GM12878 (cell line): ENCODE data around the gene SLC1A5.

Source experiments
- CHD2 ChIP-seq: IDR thresholded peaks from 2 replicates; pipeline ENCODE4 v1.6.1; 2011; ENCODE audit warnings: low read depth, low read length, improper control_type of control experiment, borderline replicate concordance
- CTCF ChIP-seq, 3 experiments: IDR thresholded peaks in 2 of 3; conservative IDR thresholded peaks in 1 of 3; 2 replicates each; pipeline ENCODE4 v1.5.1; 2011; ENCODE audit warnings: low read depth in 3 of 3, low read length in 3 of 3, mild to moderate bottlenecking in 3 of 3, control low read depth in 2 of 3, moderate library complexity in 2 of 3, inconsistent platforms in 1 of 3, mixed read lengths in 1 of 3; ENCODE audit not compliant: control insufficient read depth in 2 of 3, insufficient read depth in 1 of 3; ENCODE audit errors: extremely low read depth in 1 of 3
- EGR1 ChIP-seq, 2 experiments: IDR thresholded peaks; 1 replicate in 1 of 2; 2 replicates in 1 of 2; pipeline ENCODE4 v1.6.1; 2011 to 2012; ENCODE audit warnings: low read depth in 2 of 2, low read length in 2 of 2, borderline replicate concordance in 1 of 2, mild to moderate bottlenecking in 1 of 2, moderate library complexity in 1 of 2
- HDGF ChIP-seq: fragments of 450-650 bp; IDR thresholded peaks from 2 replicates; pipeline ENCODE4 v1.6.1; 2016; ENCODE audit warnings: antibody characterized with exemption
- JUNB ChIP-seq: IDR thresholded peaks from 2 replicates; pipeline ENCODE4 v1.6.1; 2016; ENCODE audit warnings: antibody characterized with exemption, mild to moderate bottlenecking
- KDM1A ChIP-seq: fragments of 200-600 bp; sonication (generic); IDR thresholded peaks from 2 replicates; pipeline ENCODE4 v1.6.1; 2016; ENCODE audit warnings: borderline replicate concordance
- NFYB ChIP-seq: IDR thresholded peaks from 2 replicates; pipeline ENCODE4 v1.6.1; 2011; ENCODE audit warnings: low read depth, mild to moderate bottlenecking, low read length, improper control_type of control experiment, moderate library complexity; ENCODE audit not compliant: insufficient read depth
- NKRF ChIP-seq: fragments of 450-650 bp; conservative IDR thresholded peaks from 2 replicates; pipeline ENCODE4 v1.6.1; 2017; ENCODE audit warnings: mild to moderate bottlenecking, moderate library complexity
- POLR2AphosphoS2 ChIP-seq: IDR thresholded peaks from 2 replicates; pipeline ENCODE4 v1.6.1; 2011; ENCODE audit warnings: low read depth, mild to moderate bottlenecking, low read length, improper control_type of control experiment, moderate library complexity
- POLR2AphosphoS5 ChIP-seq: IDR thresholded peaks from 2 replicates; pipeline ENCODE4 v1.6.1; 2011; ENCODE audit warnings: mild to moderate bottlenecking, low read length, inconsistent platforms
- SMC3 ChIP-seq: IDR thresholded peaks from 2 replicates; pipeline ENCODE4 v1.6.1; 2011; ENCODE audit warnings: low read length, improper control_type of control experiment, borderline replicate concordance
- SREBF2 ChIP-seq: IDR thresholded peaks from 2 replicates; pipeline ENCODE4 v1.6.1; 2012; ENCODE audit warnings: mild to moderate bottlenecking, low read length
- ZBTB4 ChIP-seq: fragments of 450-650 bp; formaldehyde crosslinking; IDR thresholded peaks from 2 replicates; pipeline ENCODE4 v1.4.0; 2022; ENCODE audit warnings: mild to moderate bottlenecking, moderate library complexity

GRCh38 chr19:46825731-46826055 is 37.3 kb upstream of the SLC1A5 start:
- TF ChIP-seq POLR2AphosphoS2: no peak
- TF ChIP-seq CTCF (IDR thresholded peaks at IDR 0.05 in 2 of 3, conservative IDR thresholded peaks at IDR 0.05 in 1 of 3; ENCODE audit: control insufficient read depth in 2 of 3, extremely low read depth in 1 of 3, insufficient read depth in 1 of 3, low read depth in 3 of 3, low read length in 3 of 3): no peak
- no peak for TF ChIP-seq KDM1A
- TF ChIP-seq POLR2AphosphoS5: no peak
- no peak for TF ChIP-seq SREBF2
- TF ChIP-seq EGR1 (IDR thresholded peaks at IDR 0.05; ENCODE audit: borderline replicate concordance in 1 of 2, low read depth in 2 of 2, low read length in 2 of 2): no peak
- no peak for TF ChIP-seq JUNB
- no peak for TF ChIP-seq ZBTB4 (CRISPR knock-in tag)
- TF ChIP-seq NKRF: no peak
- no peak for TF ChIP-seq NFYB
- TF ChIP-seq HDGF: no peak
- no peak for TF ChIP-seq CHD2
- no peak for TF ChIP-seq SMC3
